Activated CD4-positive, alpha-beta T cell treated with anti-CD3 and anti-CD28 coated beads for 48 hours (primary cell): Measurements from ENCODE around the gene GZF1.
A peak's percentile ranks its signal among the peaks of the same experiment; 100 is the strongest.
"Not testable (repeated sequence)": the region's sequence is repeated elsewhere in the genome, so short reads cannot be mapped to it uniquely, and the experiment has no call there.

Source experiments
- DNase-seq: peaks from one replicate; pipeline ENCODE4 v3.0.0-alpha.2; 2020

Gene GZF1

DNA sequence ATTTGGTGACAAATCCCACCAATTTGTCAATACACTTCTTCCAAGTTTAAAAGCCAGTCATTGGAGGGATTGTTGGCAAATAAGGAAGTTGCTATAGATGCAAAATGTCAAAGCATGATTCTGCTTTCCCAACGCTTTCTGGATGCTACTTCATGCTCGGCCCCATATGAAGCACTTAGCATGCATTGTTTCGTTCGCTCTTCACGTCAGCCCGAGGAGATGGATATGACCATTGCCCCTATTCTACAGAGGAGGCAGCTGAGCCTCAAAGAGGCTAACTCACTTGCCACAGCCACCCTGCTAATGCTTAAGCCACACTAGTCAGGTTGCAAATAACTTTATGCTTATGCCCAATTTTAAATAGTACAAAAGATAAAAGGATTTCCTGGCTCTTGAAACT, 14.2 kb upstream of the GZF1 start:
- no peak for DNase-seq

DNA sequence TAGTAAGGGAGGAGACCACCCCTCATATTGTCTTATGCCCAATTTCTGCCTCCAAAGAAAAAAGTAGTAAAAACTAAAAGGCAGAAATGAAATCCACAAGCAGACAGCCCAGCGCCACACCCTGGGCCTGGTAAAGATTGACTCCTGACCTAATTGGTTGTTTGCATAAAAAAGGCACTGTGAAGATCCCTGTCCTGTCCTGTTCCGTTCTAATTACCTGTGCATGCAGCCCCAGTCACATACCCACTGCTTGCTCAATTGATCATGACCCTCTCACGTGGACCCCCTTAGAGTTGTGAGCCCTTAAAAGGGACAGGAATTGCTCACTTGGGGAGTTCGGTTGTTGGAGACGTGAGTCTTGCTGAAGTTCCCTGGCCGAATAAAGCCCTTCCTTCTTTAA, 13.5 kb upstream of the GZF1 start:
- DNase-seq, result not testable (repeated sequence)

DNA sequence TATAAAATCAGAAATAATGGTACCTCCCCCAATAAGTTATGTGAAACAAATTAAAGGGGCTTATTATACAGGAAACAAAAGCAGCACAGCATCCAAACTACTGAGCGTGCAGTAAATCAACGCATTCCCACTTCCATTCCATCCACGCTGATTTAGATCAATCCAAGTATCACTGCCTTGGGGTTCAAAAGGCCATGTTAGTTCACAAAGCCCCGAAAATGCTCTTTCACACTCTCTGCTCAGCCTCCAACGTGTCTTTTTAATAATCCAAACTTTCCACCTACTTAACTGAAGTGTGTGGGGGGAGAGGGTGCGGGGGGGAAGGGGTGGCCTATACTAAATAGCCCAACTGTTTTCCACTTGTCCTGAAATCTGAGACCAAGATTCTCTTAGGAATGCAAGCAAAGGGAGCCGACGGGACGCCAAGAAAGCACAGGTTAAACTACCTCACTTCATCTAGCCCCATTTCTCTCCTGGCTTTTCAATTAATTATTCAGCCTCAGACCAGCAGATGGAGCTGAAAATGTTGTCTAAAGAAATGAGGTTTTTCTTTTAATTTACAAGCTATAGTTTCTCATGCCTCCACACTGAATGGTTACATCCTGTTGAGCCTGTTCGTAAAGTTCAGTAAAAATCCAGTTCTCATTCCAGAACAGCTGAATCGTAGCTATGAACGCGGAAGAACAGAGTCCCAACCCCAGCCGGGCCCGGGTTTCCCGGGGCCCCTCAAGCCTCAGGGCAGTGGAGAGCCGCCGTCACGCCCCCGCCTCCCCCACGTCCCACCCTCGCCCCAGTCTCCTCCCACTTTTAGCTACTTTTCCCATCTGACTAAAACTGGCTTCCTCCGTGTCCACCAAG, 12.4 kb upstream of the GZF1 start:
- DNase-seq, result no peak

DNA sequence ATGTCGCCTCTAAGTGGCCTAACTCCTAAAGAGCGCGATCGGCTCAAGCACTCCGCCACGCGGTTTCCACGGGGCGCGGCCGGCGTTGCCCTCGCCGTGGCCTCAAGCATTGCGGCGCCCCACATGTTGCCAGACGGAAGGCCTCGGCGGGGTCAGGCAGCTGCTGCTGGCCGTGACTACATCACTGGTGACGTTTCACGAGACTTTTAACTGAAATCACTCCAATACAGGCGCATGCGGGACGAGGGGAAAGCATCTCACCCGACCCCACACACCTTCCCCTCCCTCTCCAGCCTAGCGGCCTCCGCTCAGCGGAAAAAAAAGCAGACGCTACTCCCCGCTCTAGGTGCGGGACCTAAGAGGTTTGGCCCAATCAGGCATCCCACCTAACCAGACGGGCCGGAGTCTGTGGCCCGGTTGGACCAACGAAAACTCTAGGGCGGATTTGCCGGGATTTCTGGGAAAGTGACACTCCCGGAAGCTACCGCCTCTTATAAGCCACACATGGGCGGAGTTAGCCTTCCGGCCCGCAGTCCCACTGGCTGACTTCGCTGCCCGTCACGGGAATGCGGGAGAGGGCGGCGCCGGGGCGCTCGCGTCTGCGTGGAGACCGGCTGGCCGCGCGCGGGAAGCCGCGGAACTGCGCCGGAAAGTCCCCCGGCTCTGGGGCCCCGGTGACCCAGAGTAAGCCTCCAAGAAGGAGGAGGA, 11.6 kb upstream of the GZF1 start, which contains the start of gene NXT1:
TSS of gene NXT1 (plus strand) at position 596 of the 708 bp plus-strand sequence. CDS start 3,251 bp downstream, outside the sequence.
- peak; percentile 96 for DNase-seq

DNA sequence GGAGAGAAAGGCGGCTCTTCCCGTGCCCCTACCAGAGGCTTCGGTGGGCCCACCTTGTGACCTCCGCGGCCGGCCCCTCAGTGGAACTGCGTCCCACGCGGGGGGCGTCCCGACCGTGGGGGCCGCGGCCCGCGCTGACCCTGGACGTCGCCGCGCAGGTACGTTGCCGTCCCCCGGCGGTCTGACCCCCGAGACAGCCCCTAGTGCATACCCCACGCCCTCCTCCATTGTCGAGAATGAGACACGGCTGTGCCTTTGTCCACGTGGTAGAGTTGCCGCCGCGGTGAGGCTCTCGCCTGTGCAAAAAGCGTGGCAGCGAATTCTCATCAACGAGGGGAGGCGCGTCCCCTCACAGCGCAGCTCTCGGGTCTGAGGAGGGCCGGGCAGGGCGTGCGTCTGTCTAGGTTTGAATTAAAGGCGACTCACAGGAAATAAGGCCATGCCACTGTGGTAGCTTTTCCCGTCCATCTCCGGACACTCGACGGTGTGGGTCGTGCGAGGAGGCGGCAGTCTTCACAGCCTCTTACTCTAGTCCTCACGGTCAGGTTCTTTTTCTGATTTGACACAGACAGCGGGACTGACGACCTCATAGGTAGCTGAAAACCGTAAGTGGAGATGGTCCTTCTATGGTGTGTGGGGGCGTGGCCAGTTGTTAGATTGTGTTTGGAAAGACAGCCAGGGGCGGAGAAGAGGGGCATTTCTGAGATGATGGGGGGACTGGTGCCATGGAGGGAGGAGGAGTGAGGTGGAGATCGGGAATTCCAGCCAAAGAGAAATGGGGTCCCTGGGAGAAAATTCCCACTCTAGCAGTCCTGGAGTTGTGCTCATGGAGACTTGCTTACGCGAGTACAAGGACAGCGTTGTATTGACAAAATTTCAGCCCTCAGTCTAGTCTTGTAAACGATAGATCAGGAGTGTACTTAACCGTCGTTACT, 10.8 kb upstream of the GZF1 start:
- peak; percentile 72 for DNase-seq

DNA sequence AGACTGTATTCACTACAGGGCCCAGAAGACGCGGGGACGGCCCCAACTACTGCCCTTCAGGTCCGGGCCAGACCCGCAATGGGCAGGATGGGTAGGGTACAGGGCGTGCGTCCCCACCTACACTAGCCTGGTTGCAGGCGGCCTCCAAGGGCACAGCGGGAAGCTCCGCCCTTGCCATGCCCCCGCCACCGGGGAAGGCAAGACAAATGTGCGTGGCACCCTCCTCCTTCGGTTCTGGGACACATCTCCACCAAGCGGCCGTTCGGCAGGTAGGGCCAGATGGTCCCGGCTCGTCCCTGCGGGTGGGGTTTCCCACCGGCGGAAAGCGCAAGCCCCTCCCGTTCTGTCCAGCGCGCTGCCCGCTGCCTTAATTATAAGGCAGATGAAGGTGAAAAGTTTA, 5.8 kb upstream of the GZF1 start:
- no peak for DNase-seq

DNA sequence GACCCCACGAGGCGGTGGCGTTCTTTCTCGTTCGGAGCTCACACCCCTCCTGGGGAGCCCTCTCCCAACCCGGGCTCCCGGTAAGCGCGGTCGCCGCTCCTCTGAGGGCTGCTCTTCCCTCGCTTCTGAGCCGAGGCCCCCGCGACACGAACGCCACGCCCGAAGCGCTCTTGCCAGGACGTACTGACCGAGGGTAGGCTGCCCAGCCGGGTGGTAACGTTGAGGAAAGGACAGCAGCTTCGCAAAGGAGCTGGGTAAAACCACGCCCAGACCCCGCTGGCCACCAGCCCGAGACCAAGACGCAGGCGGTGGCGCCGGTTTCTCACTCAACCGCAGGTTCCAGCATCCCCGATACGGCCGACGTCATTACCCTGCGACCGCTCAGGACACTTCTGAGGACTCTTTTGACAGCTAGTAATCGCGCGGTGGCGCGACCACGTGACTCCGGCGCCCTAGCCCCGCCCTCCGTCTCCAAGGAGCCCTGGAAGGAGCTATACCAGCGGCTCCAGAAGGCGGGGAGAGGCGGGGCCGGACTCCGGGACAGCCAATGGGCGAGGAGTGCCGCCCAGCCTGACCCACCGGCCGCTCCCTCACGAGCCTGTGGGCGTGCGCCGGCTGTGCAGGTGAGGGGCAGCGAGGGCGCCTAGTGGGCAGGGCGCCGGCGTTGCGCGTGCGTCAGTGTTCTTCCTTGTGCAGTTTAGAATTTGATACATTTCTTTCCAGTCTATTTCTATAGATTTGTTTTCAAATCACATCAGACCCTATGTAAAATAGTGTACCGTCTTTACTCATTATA, 4.0 kb upstream of the GZF1 start:
- DNase-seq, result peak; percentile 100

DNA sequence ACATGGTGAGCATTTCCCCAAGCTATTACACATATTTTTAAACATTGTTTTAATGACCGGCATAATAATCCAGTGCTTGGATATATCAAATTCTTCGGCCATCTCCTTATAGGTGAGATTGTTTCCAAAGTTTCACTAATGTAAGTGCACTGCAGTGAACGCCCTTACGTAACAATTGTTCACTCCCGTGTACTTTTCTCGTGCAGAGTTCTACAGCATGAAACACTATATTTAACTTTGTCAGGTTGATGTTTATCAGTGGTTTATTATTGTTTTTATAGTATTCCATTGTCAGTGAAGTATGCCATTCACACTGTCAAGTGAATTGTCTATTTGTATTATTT, 3.4 kb upstream of the GZF1 start:
- no peak for DNase-seq

DNA sequence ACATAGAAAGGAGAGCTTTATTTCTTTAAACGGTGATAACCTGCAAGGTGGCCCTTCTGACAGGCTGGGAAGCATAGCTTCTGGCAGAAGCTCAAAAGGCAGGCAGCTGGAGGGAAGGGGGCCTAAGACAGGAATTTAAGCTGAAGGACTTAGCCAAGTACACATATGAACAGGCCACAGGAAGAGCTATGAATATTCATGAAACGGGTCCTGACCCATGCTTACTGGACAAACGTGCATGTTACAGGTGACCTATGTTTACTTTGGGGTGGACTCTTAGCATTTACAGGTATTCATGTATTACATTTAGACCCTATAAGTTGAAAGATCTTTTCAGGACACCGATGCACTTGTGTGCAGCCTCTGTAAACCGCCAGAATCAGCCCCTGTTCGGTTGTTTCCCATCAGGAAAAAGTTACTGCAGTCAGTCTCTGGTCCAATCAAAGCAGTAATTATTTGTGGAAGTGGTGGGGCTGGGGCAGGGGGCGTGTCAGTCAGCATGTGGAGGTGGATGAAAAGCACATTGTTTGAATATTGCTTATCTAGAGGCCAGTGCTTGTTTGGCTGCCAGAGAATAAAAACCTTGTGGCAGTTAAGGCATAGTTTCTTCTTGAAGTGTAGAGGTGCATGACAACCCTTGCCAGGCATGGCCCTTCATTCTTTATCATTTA, 2.9 kb upstream of the GZF1 start:
- DNase-seq, result no peak

DNA sequence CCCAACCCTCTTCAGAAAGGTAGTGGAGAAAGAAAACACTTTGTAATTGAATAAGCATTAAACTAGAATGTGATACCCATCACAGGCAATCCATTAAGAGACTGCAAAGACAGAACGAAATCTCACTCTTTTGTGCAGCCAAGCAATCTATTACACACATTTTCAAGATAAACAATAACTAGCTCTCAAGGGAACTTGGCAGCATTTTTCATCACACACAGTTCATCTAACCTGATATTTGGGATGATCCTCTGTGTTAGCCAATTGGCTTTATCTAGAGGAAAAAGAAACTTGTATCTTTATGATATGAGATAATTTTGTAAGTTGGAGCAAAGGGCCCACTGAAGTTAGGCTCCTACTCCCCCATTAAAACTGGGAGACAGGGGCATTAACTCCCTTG, 1.5 kb upstream of the GZF1 start:
- no peak for DNase-seq

DNA sequence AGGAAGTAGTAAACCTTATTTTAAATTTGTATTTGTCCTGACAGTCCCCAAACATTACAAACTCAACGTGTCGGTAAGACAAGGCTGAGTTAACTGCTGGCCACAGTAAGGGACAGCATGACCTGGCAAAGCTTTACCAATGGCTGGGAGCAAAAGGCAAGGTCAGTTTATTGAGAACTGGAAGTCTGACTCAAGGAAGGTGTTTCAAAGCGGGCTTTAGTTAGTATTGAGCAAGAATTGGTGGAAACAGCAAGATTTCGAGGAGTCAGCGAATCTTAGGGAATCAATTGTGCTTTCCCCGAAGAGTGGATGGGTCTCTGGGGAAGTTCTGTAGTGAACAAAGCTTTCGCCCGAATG, 885 bp upstream of the GZF1 start:
- DNase-seq, result no peak

DNA sequence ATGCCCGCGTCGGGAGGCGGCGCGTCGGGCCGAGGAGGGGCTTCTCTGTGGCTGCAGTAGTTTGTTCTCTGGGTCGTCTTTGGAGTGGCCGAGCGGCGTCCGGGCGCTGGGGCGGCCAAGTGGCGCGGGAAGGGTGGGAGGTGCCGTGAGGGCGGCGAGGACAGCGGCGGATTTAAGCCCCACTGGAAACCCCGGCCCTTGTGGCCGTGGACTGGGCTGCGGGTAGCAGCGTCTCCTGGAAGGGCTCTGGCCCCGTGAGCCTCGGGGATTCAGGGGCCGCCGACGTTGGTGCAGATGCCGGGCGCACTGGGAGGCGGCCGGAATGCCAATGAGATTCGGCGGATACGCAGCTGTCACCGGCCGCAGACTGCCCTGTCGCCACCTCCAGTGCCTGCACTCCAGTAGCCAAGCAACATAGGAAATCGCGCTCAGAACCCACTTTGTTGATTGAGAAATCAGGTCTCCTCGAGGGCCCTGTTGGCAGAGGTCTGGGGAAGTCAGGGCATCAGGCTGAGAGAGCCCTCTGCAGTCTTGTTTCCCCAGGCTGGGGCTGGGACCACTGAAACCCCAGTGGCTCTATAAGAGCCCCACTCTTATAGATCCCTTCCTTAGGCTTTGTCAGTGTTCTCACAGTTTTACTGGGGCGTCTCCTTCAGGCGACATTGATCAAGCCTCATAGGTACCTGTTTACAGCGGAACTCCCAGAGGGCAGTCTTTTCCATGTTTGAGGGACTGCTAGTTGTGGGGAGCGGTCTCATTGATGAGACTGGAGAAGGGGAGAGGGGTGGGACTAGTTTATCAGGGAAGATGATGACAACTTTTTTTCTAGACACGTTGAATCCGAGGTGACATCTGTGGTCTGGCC, 642 bp downstream of the GZF1 start:
- DNase-seq, result peak; percentile 36

DNA sequence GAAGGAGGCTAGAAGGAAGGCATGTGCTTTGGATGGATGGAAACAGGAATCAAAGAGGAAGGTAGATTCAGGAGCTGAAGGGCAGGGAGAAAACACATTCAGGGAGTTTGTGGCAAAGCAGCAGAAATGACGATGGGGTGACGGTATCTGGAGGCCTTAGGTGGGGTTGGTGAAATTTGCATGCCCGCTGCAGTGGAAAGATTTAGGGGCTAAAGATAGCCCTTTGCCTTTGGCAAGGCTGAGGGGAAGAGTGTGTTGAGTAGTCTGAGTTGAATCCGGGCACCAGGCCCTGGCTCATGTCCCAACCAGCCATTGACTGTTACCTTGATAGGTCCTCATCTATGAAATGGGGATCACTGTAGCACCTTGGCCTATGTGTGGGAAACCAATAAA, 1.3 kb downstream of the GZF1 start:
- DNase-seq, result no peak

DNA sequence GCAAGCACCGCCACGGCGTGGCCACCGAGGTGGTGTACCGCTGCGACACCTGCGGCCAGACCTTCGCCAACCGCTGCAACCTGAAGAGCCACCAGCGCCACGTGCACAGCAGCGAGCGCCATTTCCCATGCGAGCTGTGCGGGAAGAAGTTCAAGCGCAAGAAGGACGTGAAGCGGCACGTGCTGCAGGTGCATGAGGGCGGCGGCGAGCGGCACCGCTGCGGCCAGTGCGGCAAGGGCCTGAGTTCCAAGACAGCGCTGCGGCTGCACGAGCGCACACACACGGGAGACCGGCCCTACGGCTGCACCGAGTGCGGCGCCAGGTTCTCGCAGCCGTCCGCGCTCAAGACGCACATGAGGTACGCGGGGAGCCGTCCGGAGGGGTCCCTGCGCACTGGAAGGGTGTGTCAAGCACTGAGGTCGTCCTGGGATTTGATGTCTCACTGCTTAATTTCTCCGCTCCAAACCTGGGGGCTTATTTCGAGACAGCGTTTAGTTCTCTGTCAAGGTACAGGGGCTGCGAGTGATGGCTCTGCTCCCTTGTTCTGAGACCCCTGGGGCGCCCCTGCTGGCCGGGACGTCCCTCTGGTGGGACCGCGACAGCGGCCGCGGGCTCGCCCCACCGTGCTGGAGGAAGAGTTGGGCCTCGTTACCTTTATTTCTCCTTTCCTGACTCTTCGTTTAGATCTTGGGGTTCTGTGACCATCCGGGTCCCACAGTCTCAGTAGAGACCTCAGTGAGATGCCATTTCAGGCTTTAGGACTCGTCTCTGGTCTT, 3.6 kb downstream of the GZF1 start:
- DNase-seq, result no peak

DNA sequence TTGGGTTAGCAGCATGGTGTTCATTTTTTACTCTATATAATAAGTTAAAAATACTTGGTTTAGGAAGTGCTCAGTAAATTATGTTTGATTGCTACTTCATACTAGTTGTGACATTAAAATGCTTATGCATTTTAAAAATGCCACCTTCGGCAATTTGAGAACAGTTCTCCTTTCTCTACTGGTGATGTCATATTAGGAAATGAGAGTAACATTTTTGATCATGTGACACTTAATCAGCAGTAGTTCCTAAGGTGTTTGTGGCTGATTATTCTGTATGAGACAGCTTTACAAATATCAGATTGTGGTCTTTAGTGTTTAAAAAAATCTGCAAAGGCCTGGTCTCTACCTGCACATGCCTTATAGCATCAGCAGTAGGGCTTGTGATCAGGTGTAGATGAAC, 4.4 kb downstream of the GZF1 start:
- no peak for DNase-seq

DNA sequence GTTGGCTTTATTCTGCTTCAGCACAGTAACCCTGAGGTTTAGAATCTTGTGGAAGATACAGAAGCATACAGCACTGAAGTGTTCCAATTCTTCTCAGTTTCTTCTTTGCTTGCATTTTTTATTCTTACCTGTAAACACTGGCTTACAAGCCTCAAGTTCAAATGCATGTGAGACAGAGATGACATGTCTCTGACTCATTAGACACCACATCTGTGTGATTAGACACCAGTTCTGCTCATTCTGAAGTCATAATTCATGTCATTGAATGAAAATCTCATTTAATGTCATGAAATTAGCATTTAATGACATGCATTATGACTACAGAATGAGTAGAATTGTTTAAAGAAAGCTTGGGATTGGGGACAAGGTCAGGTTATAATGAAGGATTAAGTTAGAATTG, 5.8 kb downstream of the GZF1 start:
- no peak for DNase-seq

DNA sequence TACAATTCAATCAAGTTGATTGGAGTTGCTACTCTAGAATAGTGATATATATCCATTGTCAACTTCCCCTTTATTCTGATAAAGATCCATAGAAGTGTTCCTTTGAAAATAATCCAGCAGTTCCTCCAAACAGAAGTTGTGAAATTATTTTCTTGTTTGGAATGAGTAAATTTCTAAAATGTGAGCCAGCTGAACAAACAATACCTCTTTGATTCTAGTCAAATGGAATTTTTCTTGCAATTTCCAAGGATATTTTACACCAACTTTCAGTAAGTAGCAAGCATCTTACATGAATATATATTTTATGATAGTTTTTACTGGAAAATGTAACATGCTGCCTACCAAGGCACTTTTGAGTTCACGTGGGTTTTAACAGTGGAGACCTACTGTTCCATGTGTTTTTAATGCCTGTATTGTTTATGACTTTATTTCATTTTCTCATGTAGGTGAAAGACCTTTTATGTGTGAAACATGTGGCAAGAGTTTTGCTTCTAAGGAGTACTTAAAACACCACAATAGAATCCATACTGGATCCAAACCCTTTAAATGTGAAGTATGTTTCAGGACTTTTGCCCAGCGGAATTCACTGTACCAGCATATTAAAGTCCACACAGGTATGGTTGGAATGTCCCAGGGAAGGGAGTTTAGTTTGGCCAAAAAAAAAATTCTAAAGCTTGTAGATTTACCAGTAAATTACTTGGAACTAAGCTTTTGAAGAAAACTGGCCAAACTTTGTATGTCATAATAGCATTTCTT, 6.5 kb downstream of the GZF1 start:
- no peak for DNase-seq

DNA sequence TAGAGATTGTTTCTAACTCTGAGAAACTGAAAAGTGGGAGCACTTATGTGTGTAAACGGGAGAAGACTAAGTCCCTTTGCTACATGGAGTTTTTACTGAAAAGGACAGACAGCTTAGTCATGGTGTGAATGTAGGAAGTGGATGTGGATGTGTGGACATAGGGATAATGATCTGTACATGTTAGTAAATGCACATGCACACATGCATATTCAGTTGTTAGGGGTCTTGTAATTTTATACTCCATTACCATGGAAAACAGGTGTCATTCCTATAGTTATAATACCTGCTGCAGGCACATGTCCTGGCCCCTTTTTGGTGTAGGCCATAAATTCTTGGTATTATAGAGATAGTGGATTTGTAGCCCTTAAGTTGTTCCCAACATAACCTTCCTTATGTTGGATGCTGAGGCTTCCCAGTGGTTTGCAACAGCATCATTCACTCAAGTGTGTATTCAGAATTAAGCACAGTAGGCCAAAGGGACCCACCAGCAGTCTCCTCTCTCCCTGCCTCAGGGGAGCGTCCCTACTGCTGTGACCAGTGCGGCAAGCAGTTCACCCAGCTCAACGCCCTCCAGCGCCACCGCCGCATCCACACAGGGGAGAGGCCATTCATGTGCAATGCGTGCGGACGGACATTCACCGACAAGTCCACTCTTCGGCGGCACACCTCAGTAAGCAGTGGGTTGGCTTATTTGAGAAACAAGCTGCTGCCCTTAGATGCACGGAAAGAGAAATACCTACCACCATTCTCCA, 7.3 kb downstream of the GZF1 start:
- no peak for DNase-seq

DNA sequence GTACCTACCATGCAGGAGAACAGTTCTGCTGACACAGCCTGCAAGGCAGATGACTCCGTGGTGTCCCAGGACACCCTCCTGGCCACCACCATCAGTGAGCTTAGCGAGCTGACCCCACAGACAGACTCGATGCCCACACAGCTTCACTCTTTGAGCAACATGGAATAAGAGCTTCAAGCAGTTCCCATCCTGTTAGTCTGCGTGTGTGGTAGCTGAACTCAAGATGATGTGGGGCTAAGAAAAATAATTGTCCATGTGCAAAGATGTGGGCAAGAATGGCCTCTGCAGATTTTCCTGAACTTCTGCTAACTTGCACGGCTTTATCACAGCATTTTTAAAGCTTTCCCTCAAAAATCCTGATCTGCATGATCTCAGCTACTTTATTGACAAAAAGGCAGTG, 8.3 kb downstream of the GZF1 start:
- no peak for DNase-seq
